Measurements from ENCODE around the gene ACER3.

Gene ACER3

DNA sequence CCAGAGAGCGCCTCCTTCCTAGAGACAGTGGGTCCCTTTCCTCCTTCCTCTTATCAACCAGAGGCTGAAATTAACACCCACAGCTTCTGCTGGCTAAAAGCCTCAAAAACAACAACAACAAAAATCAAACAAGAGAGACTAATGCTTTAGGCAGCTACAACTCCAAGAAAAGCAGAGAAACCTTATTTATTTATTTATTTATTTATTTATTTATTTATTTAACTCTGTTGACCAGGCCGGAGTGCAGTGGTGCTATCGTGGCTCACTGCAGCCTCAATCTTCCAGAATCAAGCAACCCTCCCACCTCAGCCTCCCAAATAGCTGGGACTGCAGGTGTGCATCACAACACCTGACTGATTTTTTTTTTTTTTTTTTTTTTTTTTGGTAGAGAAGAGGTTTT, 170.9 kb downstream of the ACER3 start:
- H3K18ac ChIP-seq (ENCODE audit: low read length) = no peak overlapping the region
- no peak overlapping the region for H3K4me3 ChIP-seq (ENCODE audit: low read length)
- H3K79me2 ChIP-seq (ENCODE audit: control insufficient read depth, insufficient read depth, low read length) = no peaks in the 10 kb centered on the region
- H2AK5ac ChIP-seq (ENCODE audit: low read length) = no peak overlapping the region
- no peak overlapping the region for H3K56ac ChIP-seq (ENCODE audit: low read length)
- no peak overlapping the region for H4K5ac ChIP-seq (ENCODE audit: low read length)
- no peaks in the 10 kb centered on the region for H3K36me3 ChIP-seq (ENCODE audit: control insufficient read depth, insufficient read depth, low read length)
- no peak overlapping the region for H3K4ac ChIP-seq (ENCODE audit: low read depth, low read length)
- no peak overlapping the region for H4K8ac ChIP-seq (ENCODE audit: low read depth, low read length)
- no peak overlapping the region for H2BK120ac ChIP-seq (ENCODE audit: low read depth, low read length)
- no peak overlapping the region for H3K9ac ChIP-seq (ENCODE audit: low read length)
- H3K23ac ChIP-seq (ENCODE audit: low read length) = no peak overlapping the region
- no peak overlapping the region for H3K4me2 ChIP-seq (ENCODE audit: low read length)
- no peak overlapping the region for H3K27ac ChIP-seq (ENCODE audit: low read depth, low read length)
- H3K79me1 ChIP-seq (ENCODE audit: low read length) = no peaks in the 10 kb centered on the region
- no CpG with 5 or more reads among the region's 3 CpGs for WGBS (ENCODE audit: extremely low coverage, insufficient coverage, low lambda C conversion rate)
- no peaks in the 10 kb centered on the region for H3K4me1 ChIP-seq (ENCODE audit: control insufficient read depth, low read depth, low read length)
- no peaks in the 10 kb centered on the region for H3K27me3 ChIP-seq (ENCODE audit: insufficient read depth, low read length, poor library complexity)
- DNase-seq = no peak
- no peak overlapping the region for H2BK15ac ChIP-seq (replicated peaks; ENCODE audit: low read depth)
- no peak overlapping the region for H2BK5ac ChIP-seq (ENCODE audit: low read length)

DNA sequence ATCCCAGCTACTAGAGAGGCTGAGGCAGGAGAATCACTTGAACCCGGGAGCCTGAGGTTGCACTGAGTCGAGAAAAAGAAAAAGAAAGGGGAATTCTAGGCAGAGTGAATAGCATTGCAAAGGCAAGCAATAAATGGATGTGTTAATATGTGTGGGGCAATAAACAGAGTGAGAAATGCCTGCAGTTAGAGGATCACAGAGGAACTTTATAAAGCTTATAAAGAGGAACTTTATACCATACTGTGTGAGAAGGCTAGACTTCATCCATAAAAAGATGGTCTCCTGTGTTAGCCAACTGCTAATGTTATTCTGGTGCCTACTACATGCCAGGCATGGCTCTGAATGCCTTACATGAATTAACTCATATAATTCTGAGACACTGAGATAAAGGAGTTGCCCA, 174.3 kb downstream of the ACER3 start:
- Histone ChIP-seq H3K4me3 (ENCODE audit: low read length) (no peak overlapping the region), H3K4me1 (ENCODE audit: control insufficient read depth, low read depth, low read length) (no peaks in the 10 kb centered on the region), H3K36me3 (ENCODE audit: control insufficient read depth, insufficient read depth, low read length) (no peaks in the 10 kb centered on the region), H3K4ac (ENCODE audit: low read depth, low read length) (no peak overlapping the region), H2BK120ac (ENCODE audit: low read depth, low read length) (no peak overlapping the region), H3K79me1 (ENCODE audit: low read length) (no peaks in the 10 kb centered on the region), H3K27me3 (ENCODE audit: insufficient read depth, low read length, poor library complexity) (no peaks in the 10 kb centered on the region), H2AK5ac (ENCODE audit: low read length) (no peak overlapping the region), H3K27ac (ENCODE audit: low read depth, low read length) (no peak overlapping the region), H3K79me2 (ENCODE audit: control insufficient read depth, insufficient read depth, low read length) (no peaks in the 10 kb centered on the region), H3K56ac (ENCODE audit: low read length) (no peak overlapping the region), H4K5ac (ENCODE audit: low read length) (no peak overlapping the region), H3K23ac (ENCODE audit: low read length) (no peak overlapping the region), H2BK15ac (replicated peaks; ENCODE audit: low read depth) (no peak overlapping the region), H3K9ac (ENCODE audit: low read length) (no peak overlapping the region), H3K18ac (ENCODE audit: low read length) (no peak overlapping the region), H3K4me2 (ENCODE audit: low read length) (no peak overlapping the region), H4K8ac (ENCODE audit: low read depth, low read length) (no peak overlapping the region), H2BK5ac (ENCODE audit: low read length) (no peak overlapping the region)
- no peak for DNase-seq
- WGBS (ENCODE audit: extremely low coverage, insufficient coverage, low lambda C conversion rate) = no CpG with 5 or more reads among the region's 2 CpGs

DNA sequence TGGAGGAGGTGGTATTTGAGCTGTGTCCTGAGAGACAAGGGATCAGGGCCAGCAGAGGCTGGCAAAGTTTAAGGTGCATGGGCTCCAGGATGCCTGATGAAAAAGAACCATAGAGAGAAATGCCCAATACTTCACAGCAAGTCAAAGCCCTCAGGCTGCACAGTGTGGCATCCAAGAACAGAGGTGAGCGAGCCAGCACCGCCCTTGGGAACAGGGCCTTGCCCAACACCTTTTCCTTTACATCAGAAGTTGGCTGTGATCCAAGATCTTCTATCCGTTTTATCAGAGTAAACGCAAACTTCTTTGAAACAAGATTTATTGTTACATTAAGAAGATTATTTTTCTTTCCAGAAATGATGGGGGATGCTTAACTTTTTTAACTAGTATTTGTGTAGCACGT, 174.9 kb downstream of the ACER3 start:
- no peak for DNase-seq
- Histone ChIP-seq H3K23ac (ENCODE audit: low read length) (no peak overlapping the region), H3K56ac (ENCODE audit: low read length) (no peak overlapping the region), H3K4ac (ENCODE audit: low read depth, low read length) (no peak overlapping the region), H3K36me3 (ENCODE audit: control insufficient read depth, insufficient read depth, low read length) (no peaks in the 10 kb centered on the region), H3K27ac (ENCODE audit: low read depth, low read length) (no peak overlapping the region), H2BK120ac (ENCODE audit: low read depth, low read length) (no peak overlapping the region), H3K4me2 (ENCODE audit: low read length) (no peak overlapping the region), H3K79me2 (ENCODE audit: control insufficient read depth, insufficient read depth, low read length) (no peaks in the 10 kb centered on the region), H2BK5ac (ENCODE audit: low read length) (no peak overlapping the region), H4K5ac (ENCODE audit: low read length) (no peak overlapping the region), H2BK15ac (replicated peaks; ENCODE audit: low read depth) (no peak overlapping the region), H3K4me3 (ENCODE audit: low read length) (no peak overlapping the region), H2AK5ac (ENCODE audit: low read length) (no peak overlapping the region), H3K18ac (ENCODE audit: low read length) (no peak overlapping the region), H3K27me3 (ENCODE audit: insufficient read depth, low read length, poor library complexity) (no peaks in the 10 kb centered on the region), H3K79me1 (ENCODE audit: low read length) (no peaks in the 10 kb centered on the region), H4K8ac (ENCODE audit: low read depth, low read length) (no peak overlapping the region), H3K9ac (ENCODE audit: low read length) (no peak overlapping the region), H3K4me1 (ENCODE audit: control insufficient read depth, low read depth, low read length) (no peaks in the 10 kb centered on the region)
- WGBS (ENCODE audit: extremely low coverage, insufficient coverage, low lambda C conversion rate) = no CpG with 5 or more reads among the region's 5 CpGs

DNA sequence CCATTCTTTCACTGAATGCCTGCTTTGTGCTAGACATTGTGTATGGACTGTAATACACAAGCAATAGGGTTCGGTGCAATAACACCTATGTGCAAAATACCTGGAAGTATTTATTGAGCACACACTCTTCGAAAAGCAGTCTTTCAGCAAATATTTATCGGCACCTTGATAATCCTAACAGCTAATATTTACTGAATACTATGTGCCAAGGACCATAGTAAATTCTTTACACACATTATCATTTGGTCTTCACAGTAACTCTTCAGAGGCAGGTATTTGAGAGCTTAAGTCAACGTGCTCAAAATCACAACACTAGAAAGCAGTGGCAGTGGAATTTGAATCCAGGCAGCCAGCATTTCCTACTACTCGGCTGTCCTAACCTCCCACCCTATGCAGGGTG, 175.7 kb downstream of the ACER3 start:
- H2BK15ac ChIP-seq (replicated peaks; ENCODE audit: low read depth) = no peak overlapping the region
- H3K36me3 ChIP-seq (ENCODE audit: control insufficient read depth, insufficient read depth, low read length) = no peaks in the 10 kb centered on the region
- H2AK5ac ChIP-seq (ENCODE audit: low read length) = no peak overlapping the region
- H3K9ac ChIP-seq (ENCODE audit: low read length) = no peak overlapping the region
- no peak overlapping the region for H3K56ac ChIP-seq (ENCODE audit: low read length)
- H3K4me3 ChIP-seq (ENCODE audit: low read length) = no peak overlapping the region
- no CpG with 5 or more reads among the region's 5 CpGs for WGBS (ENCODE audit: extremely low coverage, insufficient coverage, low lambda C conversion rate)
- no peak overlapping the region for H3K18ac ChIP-seq (ENCODE audit: low read length)
- no peak overlapping the region for H3K4ac ChIP-seq (ENCODE audit: low read depth, low read length)
- DNase-seq = no peak
- no peak overlapping the region for H4K5ac ChIP-seq (ENCODE audit: low read length)
- no peaks in the 10 kb centered on the region for H3K79me2 ChIP-seq (ENCODE audit: control insufficient read depth, insufficient read depth, low read length)
- H3K23ac ChIP-seq (ENCODE audit: low read length) = no peak overlapping the region
- H4K8ac ChIP-seq (ENCODE audit: low read depth, low read length) = no peak overlapping the region
- no peaks in the 10 kb centered on the region for H3K79me1 ChIP-seq (ENCODE audit: low read length)
- H3K27ac ChIP-seq (ENCODE audit: low read depth, low read length) = no peak overlapping the region
- no peak overlapping the region for H2BK120ac ChIP-seq (ENCODE audit: low read depth, low read length)
- no peaks in the 10 kb centered on the region for H3K27me3 ChIP-seq (ENCODE audit: insufficient read depth, low read length, poor library complexity)
- H3K4me2 ChIP-seq (ENCODE audit: low read length) = no peak overlapping the region
- no peak overlapping the region for H2BK5ac ChIP-seq (ENCODE audit: low read length)
- H3K4me1 ChIP-seq (ENCODE audit: control insufficient read depth, low read depth, low read length) = no peaks in the 10 kb centered on the region

DNA sequence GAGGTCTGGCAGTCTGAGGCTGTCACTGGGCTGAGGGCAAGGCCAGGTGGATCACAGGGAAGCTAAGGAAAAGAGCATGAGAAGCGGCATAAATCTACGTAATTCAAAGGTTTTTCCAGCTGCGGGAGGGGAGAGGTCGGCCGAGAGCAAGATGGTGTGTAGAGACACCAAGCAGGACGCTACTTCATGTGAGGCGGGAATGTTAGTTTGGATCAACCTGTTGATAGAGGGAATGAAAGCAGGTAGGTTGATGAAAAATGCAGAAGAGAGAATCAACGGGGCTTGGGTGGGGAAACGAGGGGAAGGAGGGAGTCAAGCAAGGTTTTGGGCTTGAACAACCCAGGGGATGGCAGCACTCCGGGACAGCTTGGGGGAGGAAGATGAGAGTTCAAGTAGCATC, 176.3 kb downstream of the ACER3 start:
- no peak overlapping the region for H3K56ac ChIP-seq (ENCODE audit: low read length)
- H3K36me3 ChIP-seq (ENCODE audit: control insufficient read depth, insufficient read depth, low read length) = no peaks in the 10 kb centered on the region
- H3K18ac ChIP-seq (ENCODE audit: low read length) = no peak overlapping the region
- H3K79me1 ChIP-seq (ENCODE audit: low read length) = no peaks in the 10 kb centered on the region
- no peak overlapping the region for H4K8ac ChIP-seq (ENCODE audit: low read depth, low read length)
- no peak for DNase-seq
- H2BK15ac ChIP-seq (replicated peaks; ENCODE audit: low read depth) = no peak overlapping the region
- H3K27ac ChIP-seq (ENCODE audit: low read depth, low read length) = no peak overlapping the region
- H3K27me3 ChIP-seq (ENCODE audit: insufficient read depth, low read length, poor library complexity) = no peaks in the 10 kb centered on the region
- H3K9ac ChIP-seq (ENCODE audit: low read length) = no peak overlapping the region
- H3K4ac ChIP-seq (ENCODE audit: low read depth, low read length) = no peak overlapping the region
- no peak overlapping the region for H4K5ac ChIP-seq (ENCODE audit: low read length)
- H2AK5ac ChIP-seq (ENCODE audit: low read length) = no peak overlapping the region
- no peak overlapping the region for H3K4me2 ChIP-seq (ENCODE audit: low read length)
- H3K79me2 ChIP-seq (ENCODE audit: control insufficient read depth, insufficient read depth, low read length) = no peaks in the 10 kb centered on the region
- no peak overlapping the region for H2BK120ac ChIP-seq (ENCODE audit: low read depth, low read length)
- no peak overlapping the region for H3K23ac ChIP-seq (ENCODE audit: low read length)
- WGBS (ENCODE audit: extremely low coverage, insufficient coverage, low lambda C conversion rate) = no CpG with 5 or more reads among the region's 10 CpGs
- H2BK5ac ChIP-seq (ENCODE audit: low read length) = no peak overlapping the region
- no peak overlapping the region for H3K4me3 ChIP-seq (ENCODE audit: low read length)
- H3K4me1 ChIP-seq (ENCODE audit: control insufficient read depth, low read depth, low read length) = no peaks in the 10 kb centered on the region

DNA sequence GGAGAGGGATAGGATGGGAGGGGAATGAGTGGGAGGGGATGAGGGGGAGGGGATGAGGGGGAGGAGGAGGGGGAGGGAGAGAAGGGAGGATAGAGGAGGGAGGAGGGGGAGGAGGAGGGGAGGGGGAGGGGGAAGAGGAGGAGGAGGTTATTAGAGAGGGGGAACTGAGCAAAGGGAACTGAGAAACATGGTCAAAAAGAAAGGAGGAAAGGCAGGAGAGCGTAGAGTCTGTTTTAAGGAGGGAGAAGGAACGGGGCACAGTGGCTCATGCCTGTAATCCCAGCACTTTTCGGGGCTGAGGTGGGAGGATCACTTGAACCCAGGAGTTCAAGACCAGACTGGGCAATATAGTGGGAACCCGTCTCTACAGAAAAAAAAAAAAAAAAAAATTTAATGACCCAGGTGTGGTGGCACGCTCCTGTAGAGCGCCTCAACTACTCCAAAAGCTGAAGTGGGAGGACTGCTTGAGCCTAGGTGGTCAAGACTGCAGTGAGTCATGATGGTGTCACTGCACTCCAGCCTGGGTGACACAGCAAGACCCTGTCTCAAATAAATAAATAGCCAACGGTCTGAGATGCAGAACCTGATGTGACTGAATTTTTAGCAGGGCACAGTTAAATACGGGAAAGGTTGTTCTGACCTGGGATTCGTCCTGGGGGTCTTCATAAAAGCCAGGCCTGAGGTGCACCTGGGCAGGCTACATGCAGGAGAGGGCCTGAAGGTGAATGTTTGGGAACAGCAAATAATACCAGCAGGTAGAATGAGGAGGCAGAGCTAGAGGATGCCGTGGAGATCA, 177.5 kb downstream of the ACER3 start:
- no peak overlapping the region for H3K27ac ChIP-seq (ENCODE audit: low read depth, low read length)
- H3K79me1 ChIP-seq (ENCODE audit: low read length) = no peaks in the 10 kb centered on the region
- no peak overlapping the region for H2BK15ac ChIP-seq (replicated peaks; ENCODE audit: low read depth)
- H3K9ac ChIP-seq (ENCODE audit: low read length) = no peak overlapping the region
- H2BK120ac ChIP-seq (ENCODE audit: low read depth, low read length) = no peak overlapping the region
- no peak overlapping the region for H3K4me3 ChIP-seq (ENCODE audit: low read length)
- WGBS (ENCODE audit: extremely low coverage, insufficient coverage, low lambda C conversion rate) = no CpG with 5 or more reads among the region's 10 CpGs
- no peak overlapping the region for H4K8ac ChIP-seq (ENCODE audit: low read depth, low read length)
- H4K5ac ChIP-seq (ENCODE audit: low read length) = no peak overlapping the region
- no peaks in the 10 kb centered on the region for H3K79me2 ChIP-seq (ENCODE audit: control insufficient read depth, insufficient read depth, low read length)
- H3K23ac ChIP-seq (ENCODE audit: low read length) = no peak overlapping the region
- H3K56ac ChIP-seq (ENCODE audit: low read length) = no peak overlapping the region
- no peak overlapping the region for H3K4ac ChIP-seq (ENCODE audit: low read depth, low read length)
- H3K18ac ChIP-seq (ENCODE audit: low read length) = no peak overlapping the region
- no peak overlapping the region for H2AK5ac ChIP-seq (ENCODE audit: low read length)
- H3K36me3 ChIP-seq (ENCODE audit: control insufficient read depth, insufficient read depth, low read length) = no peaks in the 10 kb centered on the region
- no peaks in the 10 kb centered on the region for H3K4me1 ChIP-seq (ENCODE audit: control insufficient read depth, low read depth, low read length)
- no peak overlapping the region for H3K4me2 ChIP-seq (ENCODE audit: low read length)
- DNase-seq = no peak
- no peaks in the 10 kb centered on the region for H3K27me3 ChIP-seq (ENCODE audit: insufficient read depth, low read length, poor library complexity)
- H2BK5ac ChIP-seq (ENCODE audit: low read length) = no peak overlapping the region
